Measurements from ENCODE around the gene GNAQ. TPM values are rescaled to one million over a fixed set of nuclear protein-coding genes. Genes with fewer than 3 reads are reported as not detected.

GNAQ gene
- total RNA-seq, 1 experiment from 2014 or later, result 55.5 TPM

DNA sequence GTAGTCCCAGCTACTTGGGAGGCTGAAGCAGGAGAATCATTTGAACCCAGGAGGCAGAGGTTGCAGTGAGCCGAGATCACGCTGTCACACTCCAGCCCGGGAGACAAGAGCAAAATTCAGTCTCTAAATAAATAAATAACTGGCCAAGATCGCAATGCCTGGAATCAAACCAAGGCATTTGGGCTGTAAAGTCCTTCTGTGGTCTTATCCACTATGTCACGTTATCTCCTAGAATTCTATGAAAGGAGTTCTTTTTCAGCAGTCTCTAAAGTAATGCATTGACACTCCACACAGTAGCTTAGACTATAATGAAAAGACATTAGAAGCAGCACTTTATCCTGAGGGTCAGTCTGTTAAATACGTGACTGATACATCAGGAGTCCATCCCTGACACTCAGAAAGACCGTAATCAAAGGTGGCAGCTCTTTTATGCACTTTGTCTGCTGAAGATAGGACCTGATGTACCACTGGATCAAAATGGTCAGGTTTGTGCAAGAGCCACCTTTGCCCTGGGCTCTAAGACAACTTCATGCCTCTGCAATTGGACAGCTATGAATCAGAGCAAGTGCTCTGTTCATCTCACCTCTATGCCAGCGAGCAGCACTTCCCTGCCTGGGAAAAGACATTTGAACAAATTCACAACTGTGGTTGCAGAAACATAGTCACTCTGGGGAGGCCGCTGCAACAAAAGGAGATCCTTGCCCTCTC is 351.8 kb downstream of the GNAQ start:
- ChIA-PET POLR2A (no interaction called here), CTCF (interaction anchor here (0.5 kb wide), 1 partner anchor 322 kb away, joined by 4 read pairs; no protein-coding TSS in a partner anchor)
- ATAC-seq (no peak), DNase-seq (ENCODE audit: low spot score) (no peak)
- no peak overlapping the region for H3K4me3 Mint-ChIP-seq
- H3K4me1 Mint-ChIP-seq, result no peaks in the 10 kb centered on the region
- peaks cover 19% of the 10 kb centered on the region for H3K9me3 Mint-ChIP-seq
- H3K36me3 Mint-ChIP-seq, result peaks cover 18% of the 10 kb centered on the region
- no peak overlapping the region for H3K27ac Mint-ChIP-seq
- no peaks in the 10 kb centered on the region for H3K27me3 Mint-ChIP-seq (ENCODE audit: low read depth)
- TF ChIP-seq, protein P1, sequence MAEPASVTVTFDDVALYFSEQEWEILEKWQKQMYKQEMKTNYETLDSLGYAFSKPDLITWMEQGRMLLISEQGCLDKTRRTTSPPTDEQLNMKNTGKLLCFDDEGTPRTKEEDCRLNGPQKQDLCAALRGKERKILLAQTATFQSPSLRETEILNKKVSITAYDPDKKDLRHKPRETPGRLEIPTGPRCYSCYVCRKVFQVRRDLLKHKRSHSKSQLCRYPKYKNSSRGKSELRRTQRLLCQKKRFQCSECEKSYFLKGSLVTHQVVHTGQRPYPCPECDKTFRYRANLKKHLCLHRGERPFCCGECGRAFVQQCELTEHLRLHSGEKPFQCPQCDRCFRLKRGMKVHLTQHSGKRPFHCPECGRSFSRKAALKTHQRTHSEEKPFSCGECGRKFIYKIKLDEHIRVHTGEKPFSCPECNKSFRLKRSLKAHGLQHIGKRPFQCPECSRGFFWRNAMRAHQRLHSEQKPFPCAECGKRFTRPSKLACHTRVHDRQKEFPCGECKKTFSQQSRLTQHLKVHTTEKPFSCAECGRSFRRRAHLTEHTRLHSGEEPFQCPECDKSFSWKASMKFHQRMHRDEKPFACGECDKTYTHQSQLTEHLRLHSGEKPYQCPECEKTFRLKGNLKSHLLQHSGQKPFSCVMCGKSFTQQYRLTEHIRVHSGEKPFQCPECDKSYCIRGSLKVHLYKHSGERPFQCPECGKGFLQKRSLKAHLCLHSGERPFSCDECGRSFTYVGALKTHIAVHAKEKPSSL (CRISPR knock-in tag; conservative IDR thresholded peaks at IDR 0.05), result no peak
- TF ChIP-seq, protein P2, sequence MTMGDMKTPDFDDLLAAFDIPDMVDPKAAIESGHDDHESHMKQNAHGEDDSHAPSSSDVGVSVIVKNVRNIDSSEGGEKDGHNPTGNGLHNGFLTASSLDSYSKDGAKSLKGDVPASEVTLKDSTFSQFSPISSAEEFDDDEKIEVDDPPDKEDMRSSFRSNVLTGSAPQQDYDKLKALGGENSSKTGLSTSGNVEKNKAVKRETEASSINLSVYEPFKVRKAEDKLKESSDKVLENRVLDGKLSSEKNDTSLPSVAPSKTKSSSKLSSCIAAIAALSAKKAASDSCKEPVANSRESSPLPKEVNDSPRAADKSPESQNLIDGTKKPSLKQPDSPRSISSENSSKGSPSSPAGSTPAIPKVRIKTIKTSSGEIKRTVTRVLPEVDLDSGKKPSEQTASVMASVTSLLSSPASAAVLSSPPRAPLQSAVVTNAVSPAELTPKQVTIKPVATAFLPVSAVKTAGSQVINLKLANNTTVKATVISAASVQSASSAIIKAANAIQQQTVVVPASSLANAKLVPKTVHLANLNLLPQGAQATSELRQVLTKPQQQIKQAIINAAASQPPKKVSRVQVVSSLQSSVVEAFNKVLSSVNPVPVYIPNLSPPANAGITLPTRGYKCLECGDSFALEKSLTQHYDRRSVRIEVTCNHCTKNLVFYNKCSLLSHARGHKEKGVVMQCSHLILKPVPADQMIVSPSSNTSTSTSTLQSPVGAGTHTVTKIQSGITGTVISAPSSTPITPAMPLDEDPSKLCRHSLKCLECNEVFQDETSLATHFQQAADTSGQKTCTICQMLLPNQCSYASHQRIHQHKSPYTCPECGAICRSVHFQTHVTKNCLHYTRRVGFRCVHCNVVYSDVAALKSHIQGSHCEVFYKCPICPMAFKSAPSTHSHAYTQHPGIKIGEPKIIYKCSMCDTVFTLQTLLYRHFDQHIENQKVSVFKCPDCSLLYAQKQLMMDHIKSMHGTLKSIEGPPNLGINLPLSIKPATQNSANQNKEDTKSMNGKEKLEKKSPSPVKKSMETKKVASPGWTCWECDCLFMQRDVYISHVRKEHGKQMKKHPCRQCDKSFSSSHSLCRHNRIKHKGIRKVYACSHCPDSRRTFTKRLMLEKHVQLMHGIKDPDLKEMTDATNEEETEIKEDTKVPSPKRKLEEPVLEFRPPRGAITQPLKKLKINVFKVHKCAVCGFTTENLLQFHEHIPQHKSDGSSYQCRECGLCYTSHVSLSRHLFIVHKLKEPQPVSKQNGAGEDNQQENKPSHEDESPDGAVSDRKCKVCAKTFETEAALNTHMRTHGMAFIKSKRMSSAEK (CRISPR knock-in tag; IDR thresholded peaks at IDR 0.05; ENCODE audit: borderline replicate concordance), result no peak
- TF ChIP-seq, protein P3, sequence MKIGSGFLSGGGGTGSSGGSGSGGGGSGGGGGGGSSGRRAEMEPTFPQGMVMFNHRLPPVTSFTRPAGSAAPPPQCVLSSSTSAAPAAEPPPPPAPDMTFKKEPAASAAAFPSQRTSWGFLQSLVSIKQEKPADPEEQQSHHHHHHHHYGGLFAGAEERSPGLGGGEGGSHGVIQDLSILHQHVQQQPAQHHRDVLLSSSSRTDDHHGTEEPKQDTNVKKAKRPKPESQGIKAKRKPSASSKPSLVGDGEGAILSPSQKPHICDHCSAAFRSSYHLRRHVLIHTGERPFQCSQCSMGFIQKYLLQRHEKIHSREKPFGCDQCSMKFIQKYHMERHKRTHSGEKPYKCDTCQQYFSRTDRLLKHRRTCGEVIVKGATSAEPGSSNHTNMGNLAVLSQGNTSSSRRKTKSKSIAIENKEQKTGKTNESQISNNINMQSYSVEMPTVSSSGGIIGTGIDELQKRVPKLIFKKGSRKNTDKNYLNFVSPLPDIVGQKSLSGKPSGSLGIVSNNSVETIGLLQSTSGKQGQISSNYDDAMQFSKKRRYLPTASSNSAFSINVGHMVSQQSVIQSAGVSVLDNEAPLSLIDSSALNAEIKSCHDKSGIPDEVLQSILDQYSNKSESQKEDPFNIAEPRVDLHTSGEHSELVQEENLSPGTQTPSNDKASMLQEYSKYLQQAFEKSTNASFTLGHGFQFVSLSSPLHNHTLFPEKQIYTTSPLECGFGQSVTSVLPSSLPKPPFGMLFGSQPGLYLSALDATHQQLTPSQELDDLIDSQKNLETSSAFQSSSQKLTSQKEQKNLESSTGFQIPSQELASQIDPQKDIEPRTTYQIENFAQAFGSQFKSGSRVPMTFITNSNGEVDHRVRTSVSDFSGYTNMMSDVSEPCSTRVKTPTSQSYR (CRISPR knock-in tag; IDR thresholded peaks at IDR 0.05), result no peak
- TF ChIP-seq, protein P4, sequence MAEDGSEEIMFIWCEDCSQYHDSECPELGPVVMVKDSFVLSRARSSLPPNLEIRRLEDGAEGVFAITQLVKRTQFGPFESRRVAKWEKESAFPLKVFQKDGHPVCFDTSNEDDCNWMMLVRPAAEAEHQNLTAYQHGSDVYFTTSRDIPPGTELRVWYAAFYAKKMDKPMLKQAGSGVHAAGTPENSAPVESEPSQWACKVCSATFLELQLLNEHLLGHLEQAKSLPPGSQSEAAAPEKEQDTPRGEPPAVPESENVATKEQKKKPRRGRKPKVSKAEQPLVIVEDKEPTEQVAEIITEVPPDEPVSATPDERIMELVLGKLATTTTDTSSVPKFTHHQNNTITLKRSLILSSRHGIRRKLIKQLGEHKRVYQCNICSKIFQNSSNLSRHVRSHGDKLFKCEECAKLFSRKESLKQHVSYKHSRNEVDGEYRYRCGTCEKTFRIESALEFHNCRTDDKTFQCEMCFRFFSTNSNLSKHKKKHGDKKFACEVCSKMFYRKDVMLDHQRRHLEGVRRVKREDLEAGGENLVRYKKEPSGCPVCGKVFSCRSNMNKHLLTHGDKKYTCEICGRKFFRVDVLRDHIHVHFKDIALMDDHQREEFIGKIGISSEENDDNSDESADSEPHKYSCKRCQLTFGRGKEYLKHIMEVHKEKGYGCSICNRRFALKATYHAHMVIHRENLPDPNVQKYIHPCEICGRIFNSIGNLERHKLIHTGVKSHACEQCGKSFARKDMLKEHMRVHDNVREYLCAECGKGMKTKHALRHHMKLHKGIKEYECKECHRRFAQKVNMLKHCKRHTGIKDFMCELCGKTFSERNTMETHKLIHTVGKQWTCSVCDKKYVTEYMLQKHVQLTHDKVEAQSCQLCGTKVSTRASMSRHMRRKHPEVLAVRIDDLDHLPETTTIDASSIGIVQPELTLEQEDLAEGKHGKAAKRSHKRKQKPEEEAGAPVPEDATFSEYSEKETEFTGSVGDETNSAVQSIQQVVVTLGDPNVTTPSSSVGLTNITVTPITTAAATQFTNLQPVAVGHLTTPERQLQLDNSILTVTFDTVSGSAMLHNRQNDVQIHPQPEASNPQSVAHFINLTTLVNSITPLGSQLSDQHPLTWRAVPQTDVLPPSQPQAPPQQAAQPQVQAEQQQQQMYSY (CRISPR knock-in tag; IDR thresholded peaks at IDR 0.05), result no peak
- TF ChIP-seq SMAD4 (CRISPR knock-in tag; IDR thresholded peaks at IDR 0.05) (no peak), PRRX2 (CRISPR knock-in tag; IDR thresholded peaks at IDR 0.05) (no peak), SMAD3 (CRISPR knock-in tag; IDR thresholded peaks at IDR 0.05; ENCODE audit: borderline replicate concordance) (no peak), JUN (CRISPR knock-in tag; IDR thresholded peaks at IDR 0.05) (no peak), ESRRA (CRISPR knock-in tag; IDR thresholded peaks at IDR 0.05; ENCODE audit: borderline replicate concordance) (no peak), SOX15 (CRISPR knock-in tag; IDR thresholded peaks at IDR 0.05) (no peak), TEAD4 (CRISPR knock-in tag; IDR thresholded peaks at IDR 0.05) (no peak), ZNF423 (CRISPR knock-in tag; IDR thresholded peaks at IDR 0.05) (no peak), IRF2 (CRISPR knock-in tag; IDR thresholded peaks at IDR 0.05; ENCODE audit: borderline replicate concordance, low read depth) (no peak), NR2C2 (CRISPR knock-in tag; IDR thresholded peaks at IDR 0.05) (no peak)

All from WTC11 (cell line).